ENCODE measurements around the gene GAB2.
"Not testable (repeated sequence)": the region's sequence is repeated elsewhere in the genome, so short reads cannot be mapped to it uniquely, and the experiment has no call there.

GAB2 gene

DNA sequence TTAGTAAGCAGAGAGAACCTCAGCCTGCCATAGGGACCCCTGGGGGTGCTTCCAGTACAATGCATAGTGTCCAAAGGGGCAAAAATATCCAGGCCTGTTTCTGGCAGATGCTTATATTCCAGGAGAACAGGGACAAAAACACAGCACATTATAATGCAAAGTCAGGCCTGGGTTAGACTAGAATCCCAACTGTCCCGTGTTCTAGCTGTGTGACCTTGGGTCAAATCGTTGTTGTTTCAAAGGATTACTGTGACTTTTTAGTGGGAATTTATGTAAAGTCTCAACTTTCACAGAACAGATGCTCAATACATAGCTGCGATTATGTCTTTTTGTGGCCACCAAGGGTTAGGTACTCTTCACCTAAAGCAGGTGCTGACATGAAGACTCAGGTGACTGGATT lies 142.9 kb downstream of the GAB2 start:
- no peaks in the 10 kb centered on the region for H3K4me1 Mint-ChIP-seq (ENCODE audit: low read depth)
- no peak for DNase-seq
- no peak overlapping the region for H3K4me3 Mint-ChIP-seq
- H3K27me3 Mint-ChIP-seq = no peaks in the 10 kb centered on the region
- H3K9me3 Mint-ChIP-seq = peaks cover 23% of the 10 kb centered on the region
- H3K27ac Mint-ChIP-seq = no peak overlapping the region
- peaks cover 8% of the 10 kb centered on the region for H3K36me3 Mint-ChIP-seq (ENCODE audit: low read depth)

DNA sequence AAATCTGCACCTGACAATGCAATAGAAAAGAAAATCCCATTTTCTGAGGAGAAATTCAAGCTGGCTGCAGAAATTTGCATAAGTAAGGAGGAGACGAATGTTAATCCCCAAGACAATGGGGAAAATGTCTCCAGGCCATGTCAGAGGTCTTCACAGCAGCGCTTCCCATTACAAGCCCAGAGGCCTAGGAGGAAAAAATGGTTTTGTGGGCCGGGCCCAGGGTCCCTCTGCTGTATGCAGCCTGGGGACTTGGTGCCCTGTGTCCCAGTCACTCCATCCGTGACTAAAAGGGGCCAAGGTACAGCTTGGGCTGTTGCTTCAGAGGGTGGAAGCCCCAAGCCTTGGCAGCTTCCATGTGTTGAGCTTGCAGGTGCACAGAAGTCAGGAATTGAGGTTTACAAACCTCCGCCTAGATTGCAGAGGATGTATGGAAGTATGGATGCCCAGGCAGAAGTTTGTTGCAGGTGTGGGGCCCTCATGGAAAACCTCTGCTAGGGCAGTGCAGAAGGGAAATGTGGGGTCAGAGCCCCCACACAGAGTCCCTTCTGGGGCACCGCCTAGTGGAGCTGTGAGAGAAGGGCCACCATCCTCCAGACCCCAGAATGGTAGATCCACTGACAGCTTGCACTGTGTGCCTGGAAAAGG lies 144.9 kb downstream of the GAB2 start:
- H3K4me1 Mint-ChIP-seq (ENCODE audit: low read depth); H3K27ac Mint-ChIP-seq; H3K4me3 Mint-ChIP-seq; DNase-seq; H3K27me3 Mint-ChIP-seq; H3K36me3 Mint-ChIP-seq (ENCODE audit: low read depth): not testable (repeated sequence)
- H3K9me3 Mint-ChIP-seq = peaks cover 23% of the 10 kb centered on the region

DNA sequence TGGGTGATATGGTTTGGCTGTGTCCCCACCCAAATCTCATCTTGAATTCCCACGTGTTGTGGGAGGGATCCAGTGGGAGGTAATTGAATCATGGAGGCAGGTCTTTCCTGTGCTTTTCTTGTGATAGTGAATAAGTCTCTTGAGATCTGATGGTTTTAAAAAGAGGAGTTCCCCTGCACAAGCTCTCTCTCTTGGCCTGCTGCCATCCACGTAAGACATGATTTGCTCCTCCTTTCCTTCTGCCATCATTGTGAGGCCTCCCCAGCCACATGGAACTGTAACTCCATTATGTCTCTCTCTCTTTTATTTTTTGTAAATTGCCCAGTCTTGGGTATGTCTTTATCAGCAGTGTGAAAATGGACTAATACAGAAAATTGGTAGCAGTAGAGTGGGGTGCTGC lies 145.8 kb downstream of the GAB2 start:
- not testable (repeated sequence) for H3K4me1 Mint-ChIP-seq (ENCODE audit: low read depth); H3K36me3 Mint-ChIP-seq (ENCODE audit: low read depth); H3K27me3 Mint-ChIP-seq; H3K4me3 Mint-ChIP-seq; DNase-seq; H3K27ac Mint-ChIP-seq
- peaks cover 23% of the 10 kb centered on the region for H3K9me3 Mint-ChIP-seq

DNA sequence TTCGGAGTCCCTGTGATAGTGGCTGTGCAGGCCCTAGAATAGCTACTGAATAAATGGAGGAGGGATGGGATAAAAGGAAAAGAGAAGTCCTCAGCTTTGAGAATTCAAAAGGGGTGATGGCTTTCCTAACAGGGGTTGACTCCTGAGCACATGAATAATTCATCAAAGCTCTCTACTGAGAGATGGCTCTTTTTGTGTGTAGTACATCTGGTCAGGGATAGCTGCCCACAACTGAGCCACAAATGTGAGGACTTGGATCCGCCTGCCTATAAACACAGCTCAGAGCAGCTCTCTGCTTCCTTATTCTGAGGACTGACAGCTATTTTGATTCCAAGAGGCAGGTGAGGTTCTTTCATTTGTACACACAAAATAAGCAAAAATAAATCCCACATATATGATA lies 146.6 kb downstream of the GAB2 start:
- Mint-ChIP-seq H3K27ac (no peak overlapping the region), H3K4me1 (ENCODE audit: low read depth) (no peaks in the 10 kb centered on the region), H3K4me3 (no peak overlapping the region), H3K9me3 (peaks cover 23% of the 10 kb centered on the region), H3K36me3 (ENCODE audit: low read depth) (peaks cover 8% of the 10 kb centered on the region), H3K27me3 (no peaks in the 10 kb centered on the region)
- no peak for DNase-seq

DNA sequence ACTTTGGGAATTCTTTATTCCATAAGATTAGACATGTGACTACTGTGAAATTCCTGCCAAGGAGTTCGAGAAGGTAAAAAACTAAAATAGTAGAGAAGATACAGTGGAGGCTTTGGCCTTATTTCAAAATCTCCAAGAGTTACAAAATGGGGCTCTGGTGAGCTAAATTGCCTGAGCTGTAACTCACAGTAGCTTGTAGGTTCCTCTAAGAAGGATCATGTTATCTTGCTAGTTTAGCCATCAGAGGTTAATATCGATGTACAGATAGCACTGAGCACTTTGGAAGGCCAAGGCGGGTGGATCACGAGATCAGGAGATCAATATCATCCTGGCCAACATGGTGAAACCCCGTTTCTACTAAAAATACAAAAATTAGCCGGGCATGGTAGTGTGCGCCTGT lies 147.8 kb downstream of the GAB2 start:
- Mint-ChIP-seq H3K4me1 (ENCODE audit: low read depth) (no peaks in the 10 kb centered on the region), H3K36me3 (ENCODE audit: low read depth) (peaks cover 8% of the 10 kb centered on the region), H3K4me3 (no peak overlapping the region), H3K9me3 (peaks cover 23% of the 10 kb centered on the region), H3K27me3 (no peaks in the 10 kb centered on the region), H3K27ac (no peak overlapping the region)
- DNase-seq = no peak

DNA sequence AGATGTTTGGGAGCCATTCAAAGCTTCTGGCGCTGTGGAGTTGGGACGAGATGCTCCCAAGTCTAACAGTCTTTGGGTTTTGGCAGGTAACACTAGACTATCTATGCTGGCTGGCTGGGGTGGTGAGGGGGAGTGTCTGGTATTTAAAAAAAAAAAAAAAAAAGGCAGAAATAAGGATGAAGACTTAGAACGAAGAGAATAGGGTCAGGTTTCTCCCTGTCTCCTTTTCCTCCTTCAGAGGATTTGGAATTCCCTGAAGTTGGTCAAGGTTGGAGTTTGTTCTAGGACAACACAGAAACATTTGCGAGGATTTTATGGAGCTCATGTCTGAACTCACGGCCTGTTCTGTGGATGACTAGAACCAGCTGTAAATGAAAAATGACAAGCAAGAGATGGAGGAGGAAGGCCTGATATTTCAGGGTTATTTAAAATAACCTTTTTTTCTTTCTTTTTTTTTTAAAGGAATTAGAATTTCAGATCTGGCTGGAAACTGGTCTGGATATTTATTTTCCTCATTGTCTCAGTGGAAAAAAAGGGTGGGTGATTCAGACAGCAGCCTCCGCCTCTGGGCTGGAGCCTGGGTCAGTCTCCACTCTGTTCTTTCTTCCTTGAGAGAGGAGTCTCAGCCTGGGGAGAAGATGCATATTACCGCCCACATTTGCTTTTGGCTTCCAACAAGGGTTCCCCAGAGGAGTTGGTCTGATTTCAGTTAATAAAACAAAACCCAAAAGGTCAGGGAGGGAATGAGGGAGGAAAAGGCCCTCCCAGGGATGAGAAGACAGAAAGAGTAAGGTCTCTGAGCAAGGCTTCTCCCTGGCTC lies 148.8 kb downstream of the GAB2 start:
- peaks cover 20% of the 10 kb centered on the region for H3K9me3 Mint-ChIP-seq
- H3K27ac Mint-ChIP-seq = no peak overlapping the region
- no peak overlapping the region for H3K4me3 Mint-ChIP-seq
- no peaks in the 10 kb centered on the region for H3K4me1 Mint-ChIP-seq (ENCODE audit: low read depth)
- no peaks in the 10 kb centered on the region for H3K27me3 Mint-ChIP-seq
- H3K36me3 Mint-ChIP-seq (ENCODE audit: low read depth) = peaks cover 8% of the 10 kb centered on the region
- no peak for DNase-seq

DNA sequence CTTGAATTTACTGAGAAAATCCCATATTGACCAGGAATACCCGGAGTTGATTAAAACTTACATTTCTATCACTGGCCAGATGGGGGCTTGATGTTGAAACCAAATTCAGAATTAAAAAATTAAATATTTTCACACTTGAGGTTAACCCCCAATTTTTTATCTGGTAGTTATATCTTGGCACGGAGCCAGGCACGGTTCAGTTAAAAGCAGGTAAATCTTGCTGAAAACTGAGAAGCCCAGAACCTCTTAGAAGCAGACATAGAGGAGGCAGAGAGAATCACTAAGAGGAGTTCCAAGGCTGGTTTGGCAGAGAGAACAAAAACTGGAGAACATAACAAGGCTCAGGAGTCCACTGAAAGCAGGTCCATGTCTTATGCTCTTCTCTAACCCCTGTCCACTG lies 151.2 kb downstream of the GAB2 start:
- Mint-ChIP-seq H3K36me3 (ENCODE audit: low read depth) (no peaks in the 10 kb centered on the region), H3K27ac (no peak overlapping the region), H3K27me3 (no peaks in the 10 kb centered on the region), H3K9me3 (no peaks in the 10 kb centered on the region), H3K4me1 (ENCODE audit: low read depth) (no peaks in the 10 kb centered on the region), H3K4me3 (no peak overlapping the region)
- DNase-seq = no peak

DNA sequence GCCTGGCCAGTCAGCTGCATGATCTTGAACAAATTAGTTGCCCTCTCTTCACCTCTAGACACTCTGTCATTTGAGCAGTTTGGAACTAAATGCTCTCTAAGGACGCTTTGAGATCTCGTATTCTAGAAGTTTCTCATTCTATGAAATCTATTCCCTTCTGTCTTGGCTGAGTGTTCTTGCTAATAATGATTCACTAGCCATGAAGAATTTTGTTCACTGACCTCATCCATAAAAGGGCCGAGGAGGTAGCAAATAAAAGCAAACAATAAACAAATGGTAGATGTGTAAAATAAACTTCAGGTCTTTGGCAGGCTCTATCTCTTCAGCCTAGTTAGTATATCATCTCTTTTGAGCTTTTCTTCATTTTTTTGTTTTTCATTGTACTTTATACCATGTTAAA lies 152.3 kb downstream of the GAB2 start:
- Mint-ChIP-seq H3K4me3 (no peak overlapping the region), H3K36me3 (ENCODE audit: low read depth) (no peaks in the 10 kb centered on the region), H3K9me3 (no peaks in the 10 kb centered on the region), H3K4me1 (ENCODE audit: low read depth) (no peaks in the 10 kb centered on the region), H3K27me3 (no peaks in the 10 kb centered on the region), H3K27ac (no peak overlapping the region)
- DNase-seq = no peak

DNA sequence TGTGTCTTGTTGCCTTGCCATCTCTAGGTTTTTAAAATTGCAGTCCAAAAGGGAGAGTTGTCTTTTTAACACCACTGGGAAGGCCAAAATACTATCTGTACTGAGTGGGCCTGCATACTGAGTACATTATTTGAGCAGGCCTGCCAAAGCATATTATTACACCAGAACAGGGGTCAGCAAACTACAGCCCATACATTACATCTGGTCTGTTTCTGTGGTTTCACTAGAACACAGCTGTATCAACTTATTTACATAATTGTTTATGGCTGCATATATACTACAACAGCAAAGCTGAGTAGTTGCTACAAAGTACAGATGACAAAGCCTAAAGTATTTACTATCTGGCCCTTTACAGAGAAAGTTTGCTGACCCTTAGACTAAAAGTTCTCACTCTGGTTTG lies 154.9 kb downstream of the GAB2 start:
- Mint-ChIP-seq H3K36me3 (ENCODE audit: low read depth) (no peaks in the 10 kb centered on the region), H3K4me3 (no peak overlapping the region), H3K9me3 (no peaks in the 10 kb centered on the region), H3K27ac (no peak overlapping the region), H3K4me1 (ENCODE audit: low read depth) (no peaks in the 10 kb centered on the region), H3K27me3 (no peaks in the 10 kb centered on the region)
- no peak for DNase-seq

DNA sequence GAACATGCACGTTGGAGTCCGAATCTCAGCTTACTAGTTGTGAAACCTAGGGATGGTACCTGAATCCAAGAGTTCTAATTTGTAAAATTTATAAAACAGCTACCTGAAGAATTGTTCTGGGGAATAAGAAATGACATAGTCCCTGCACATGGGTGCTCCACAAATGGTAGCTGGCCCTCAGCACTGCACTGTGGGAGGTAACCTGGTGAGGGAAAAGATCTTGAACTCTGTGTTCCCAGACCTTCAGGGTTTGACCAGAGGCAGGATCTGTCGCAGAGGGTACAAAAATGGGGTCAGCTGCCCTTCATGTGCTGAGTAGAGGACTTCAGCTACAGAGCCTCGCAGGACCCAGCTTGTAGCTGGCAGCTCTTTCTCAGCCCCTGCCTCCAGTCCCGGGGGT lies 155.4 kb downstream of the GAB2 start:
- Mint-ChIP-seq H3K36me3 (ENCODE audit: low read depth) (no peaks in the 10 kb centered on the region), H3K9me3 (no peaks in the 10 kb centered on the region), H3K4me3 (no peak overlapping the region), H3K4me1 (ENCODE audit: low read depth) (no peaks in the 10 kb centered on the region), H3K27ac (no peak overlapping the region), H3K27me3 (no peaks in the 10 kb centered on the region)
- DNase-seq = no peak

DNA sequence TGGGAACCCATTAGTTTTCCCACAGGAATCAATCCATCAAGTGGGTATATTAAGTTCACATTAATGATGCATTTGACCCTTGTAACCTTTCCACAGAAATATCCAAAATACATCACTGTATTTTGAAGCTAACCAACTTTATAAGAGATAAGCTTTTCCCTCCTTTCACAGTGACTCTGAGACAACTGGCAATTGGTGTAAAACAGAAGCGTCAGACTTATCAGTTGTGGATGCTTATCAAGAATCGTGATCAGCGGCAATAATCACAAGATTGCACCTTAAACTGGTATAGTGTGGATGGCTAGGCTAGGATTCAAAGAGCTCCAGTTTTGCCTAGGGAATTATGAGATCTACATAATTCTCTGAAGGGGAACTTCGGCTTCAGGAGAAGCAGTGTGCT lies 155.8 kb downstream of the GAB2 start:
- Mint-ChIP-seq H3K4me1 (ENCODE audit: low read depth) (no peaks in the 10 kb centered on the region), H3K4me3 (no peak overlapping the region), H3K9me3 (no peaks in the 10 kb centered on the region), H3K36me3 (ENCODE audit: low read depth) (no peaks in the 10 kb centered on the region), H3K27me3 (no peaks in the 10 kb centered on the region), H3K27ac (no peak overlapping the region)
- DNase-seq = no peak

DNA sequence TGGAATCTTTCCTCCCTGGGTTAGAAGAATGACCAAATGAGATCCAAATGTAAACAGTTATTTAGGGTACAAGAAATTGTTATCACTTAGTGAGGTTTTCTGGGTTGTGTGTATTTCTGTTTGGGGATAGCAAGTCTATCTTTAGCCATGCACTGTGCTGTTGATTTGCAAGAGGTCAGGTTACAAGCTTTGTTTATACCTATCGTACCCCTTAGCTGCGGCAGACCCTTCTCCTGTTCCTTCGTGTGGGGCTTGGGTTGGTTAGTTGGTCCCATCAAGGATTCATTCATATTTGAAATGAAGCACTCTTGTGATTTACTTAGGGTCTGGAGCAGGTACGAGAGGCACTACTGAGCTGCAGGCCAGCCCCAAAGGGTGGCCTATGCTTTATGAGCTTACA lies 156.3 kb downstream of the GAB2 start:
- Mint-ChIP-seq H3K36me3 (ENCODE audit: low read depth) (no peaks in the 10 kb centered on the region), H3K4me3 (no peak overlapping the region), H3K4me1 (ENCODE audit: low read depth) (no peaks in the 10 kb centered on the region), H3K27ac (no peak overlapping the region), H3K27me3 (no peaks in the 10 kb centered on the region), H3K9me3 (no peaks in the 10 kb centered on the region)
- DNase-seq = no peak

DNA sequence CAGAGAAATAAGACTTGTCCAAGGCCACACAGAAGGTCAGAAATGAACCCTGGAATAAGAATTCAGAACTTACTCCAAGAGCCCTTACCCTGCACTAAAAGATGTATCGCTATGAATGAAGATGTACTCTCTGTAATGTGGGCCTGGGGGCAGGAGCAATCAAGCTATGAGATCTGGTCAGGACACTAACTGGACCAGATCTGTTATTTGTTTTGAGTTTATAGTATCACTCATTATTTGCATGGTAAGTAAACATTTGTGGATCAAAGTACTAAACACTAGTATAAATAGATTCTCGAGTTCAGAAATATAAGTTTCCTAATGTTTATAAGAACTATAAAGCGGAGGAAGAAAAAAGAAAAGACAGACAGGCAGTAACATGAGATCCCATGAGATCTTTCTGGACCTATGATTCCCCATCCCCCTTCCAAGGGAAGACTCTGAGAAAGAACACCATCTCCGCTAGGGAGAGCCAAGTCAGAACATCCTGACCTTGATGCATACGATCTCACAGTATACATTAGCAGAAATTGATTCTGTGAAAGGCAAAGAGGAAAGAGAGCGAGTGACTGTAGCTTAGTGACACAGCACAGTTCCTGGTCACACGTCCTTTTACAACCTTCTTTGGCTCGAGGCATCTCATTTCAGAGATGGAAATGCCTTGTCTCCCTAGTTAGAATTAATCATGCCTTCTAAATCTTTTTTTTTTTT lies 157.7 kb downstream of the GAB2 start:
- Mint-ChIP-seq H3K36me3 (ENCODE audit: low read depth) (no peaks in the 10 kb centered on the region), H3K27ac (no peak overlapping the region), H3K4me3 (no peak overlapping the region), H3K4me1 (ENCODE audit: low read depth) (no peaks in the 10 kb centered on the region), H3K27me3 (no peaks in the 10 kb centered on the region), H3K9me3 (no peaks in the 10 kb centered on the region)
- DNase-seq = no peak

DNA sequence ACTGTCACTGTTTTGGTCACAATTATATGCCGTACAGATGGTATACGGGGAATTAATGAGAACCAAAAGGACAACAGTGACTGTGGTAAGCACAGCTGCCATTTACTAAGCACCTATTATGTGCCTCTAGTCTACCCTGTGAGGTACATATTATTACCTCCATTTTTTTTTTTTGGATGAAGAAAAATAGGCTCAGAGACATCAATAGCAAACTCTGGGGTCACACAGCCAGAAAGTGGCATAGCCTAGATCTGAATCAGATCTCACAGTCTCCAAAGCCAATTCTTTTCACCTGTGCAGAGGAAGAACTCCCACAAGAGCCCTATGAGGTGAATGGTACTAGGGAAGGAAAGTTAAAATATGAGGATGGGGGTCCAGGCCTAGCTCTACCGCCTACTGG lies 160.0 kb downstream of the GAB2 start:
- Mint-ChIP-seq H3K36me3 (ENCODE audit: low read depth) (no peaks in the 10 kb centered on the region), H3K27me3 (no peaks in the 10 kb centered on the region)

DNA sequence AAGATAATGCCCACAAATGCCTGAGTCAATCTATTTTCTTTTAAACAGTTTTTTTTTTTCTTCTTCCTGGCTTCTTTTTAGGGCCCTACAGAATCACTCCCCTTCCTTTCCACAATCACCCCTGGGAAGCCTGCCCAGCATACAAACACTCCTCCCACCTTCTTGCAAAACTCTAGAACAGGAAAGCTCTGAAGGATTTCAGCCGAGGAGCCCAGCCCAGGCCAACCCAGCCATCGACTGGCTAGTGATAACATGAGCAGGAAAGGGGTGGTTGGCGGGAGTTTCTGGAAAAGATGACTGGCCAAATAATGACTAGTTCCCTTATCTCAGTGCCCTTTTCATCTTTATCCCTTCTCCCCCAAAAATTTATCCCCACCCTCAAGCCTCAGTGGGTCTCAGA lies 160.7 kb downstream of the GAB2 start:
- no peak overlapping the region for H3K4me3 Mint-ChIP-seq
- no peak overlapping the region for H3K27ac Mint-ChIP-seq
- H3K9me3 Mint-ChIP-seq = no peaks in the 10 kb centered on the region
- no peaks in the 10 kb centered on the region for H3K27me3 Mint-ChIP-seq
- no peak for DNase-seq
- no peaks in the 10 kb centered on the region for H3K4me1 Mint-ChIP-seq (ENCODE audit: low read depth)
- no peaks in the 10 kb centered on the region for H3K36me3 Mint-ChIP-seq (ENCODE audit: low read depth)

More for the DNA sequence above, 160.0 kb downstream of the GAB2 start:
- Mint-ChIP-seq H3K4me1 (ENCODE audit: low read depth) (no peaks in the 10 kb centered on the region), H3K9me3 (no peaks in the 10 kb centered on the region), H3K4me3 (no peak overlapping the region), H3K27ac (no peak overlapping the region)
- DNase-seq = no peak
